Stimulated activated CD4-positive, alpha-beta T cell treated with anti-CD3 and anti-CD28 coated beads, Interleukin-4, amount 100 ng/mL, for 1 hour (primary cell): ENCODE measurements around the gene TLR8.
"Not testable (repeated sequence)": the region's sequence is repeated elsewhere in the genome, so short reads cannot be mapped to it uniquely, and the experiment has no call there.

Experiments
- DNase-seq: peaks from one replicate; pipeline ENCODE4 v3.0.0-alpha.2; 2020

Gene TLR8

DNA sequence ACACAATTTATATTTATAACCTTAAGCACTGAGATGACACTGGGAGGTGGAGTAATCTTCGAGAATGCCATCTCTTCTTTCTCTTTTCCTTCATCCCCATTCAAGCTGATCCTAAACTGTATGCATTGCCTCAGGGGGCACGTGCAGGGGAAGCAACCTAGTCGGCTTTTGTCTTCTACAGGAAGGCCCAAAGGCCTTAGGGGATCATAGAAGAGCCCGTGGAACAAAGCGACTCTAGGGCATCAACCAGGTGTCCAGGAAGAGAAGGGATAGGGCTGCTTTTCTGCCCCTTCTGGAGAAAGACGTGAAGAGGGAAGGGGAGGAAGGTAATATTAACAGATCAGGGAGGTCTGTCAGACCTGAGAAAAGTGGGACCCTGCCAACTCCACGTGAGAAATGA lies 6.9 kb upstream of the TLR8 start:
- DNase-seq: no peak

DNA sequence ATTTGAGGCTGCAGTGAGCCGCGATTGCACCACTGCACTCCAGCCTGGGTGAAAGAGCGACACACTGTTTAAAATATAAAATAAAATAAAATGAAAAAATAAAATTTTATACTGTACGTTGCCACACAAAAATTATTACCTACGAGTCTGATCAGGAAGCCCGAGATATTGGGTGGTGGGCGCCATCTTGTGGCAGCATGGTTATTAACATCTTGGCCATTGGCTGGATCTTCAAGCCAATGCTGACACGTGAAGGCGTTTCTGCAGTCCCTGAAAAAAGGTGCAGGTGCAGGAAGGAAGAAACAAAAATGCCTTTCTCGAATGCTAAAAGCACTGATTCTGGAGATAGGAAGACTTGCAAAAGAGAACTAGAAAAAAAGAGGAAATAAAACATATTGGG lies 4.9 kb upstream of the TLR8 start:
- DNase-seq: peak; percentile 65

DNA sequence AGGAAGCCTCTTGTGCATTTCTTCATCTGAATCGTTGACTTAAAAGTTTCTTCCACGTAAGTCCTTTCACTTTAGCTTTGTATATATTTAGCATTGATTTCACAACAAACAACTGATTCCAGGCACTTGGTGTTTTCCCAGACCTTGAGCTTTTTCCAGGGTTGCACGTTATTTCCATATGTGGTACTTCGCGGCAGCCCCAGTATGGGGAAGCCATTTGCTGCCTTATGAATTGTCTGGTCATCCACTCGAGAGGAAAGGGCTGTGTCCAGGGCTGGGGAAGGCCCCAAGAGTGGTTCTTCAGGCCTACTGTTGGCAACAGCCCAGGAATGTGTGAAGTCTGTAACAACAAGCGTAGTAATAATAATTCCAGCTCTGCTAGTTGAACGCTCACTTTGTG lies 2.8 kb upstream of the TLR8 start:
- no peak for DNase-seq

DNA sequence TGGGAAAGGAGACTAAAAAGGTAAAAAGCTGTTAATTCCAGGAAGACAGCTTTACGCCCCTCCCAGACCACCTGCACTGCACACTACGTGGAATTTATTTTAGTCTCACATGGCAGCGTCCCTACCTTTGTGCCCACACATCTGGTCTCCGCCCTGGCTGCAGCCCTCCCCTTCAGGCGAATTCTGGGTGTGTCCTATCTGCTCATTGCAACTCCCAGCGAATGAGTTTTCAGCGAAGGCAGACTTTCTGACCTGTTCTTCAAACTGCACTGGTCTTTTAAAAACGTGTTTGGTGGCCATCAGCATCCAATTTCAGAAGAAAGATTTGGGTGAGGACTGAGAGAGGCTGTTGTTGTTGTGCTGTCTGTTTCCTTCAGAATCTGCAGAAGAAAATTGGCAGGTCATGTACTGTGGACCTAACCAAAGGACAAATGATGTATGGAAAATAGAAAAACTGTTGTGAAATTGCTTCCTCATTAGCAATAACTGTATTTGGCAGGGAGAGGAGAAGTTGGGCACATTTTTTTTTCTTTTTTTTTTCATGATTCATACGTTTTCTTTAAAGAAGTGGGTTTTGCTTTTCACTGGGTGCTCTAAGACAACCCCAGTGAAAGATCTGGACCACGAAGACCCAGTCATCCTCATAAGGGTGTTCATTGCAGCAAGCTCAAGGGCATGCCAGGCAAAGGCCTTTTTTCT lies 4.2 kb downstream of the TLR8 start:
- no peak for DNase-seq

DNA sequence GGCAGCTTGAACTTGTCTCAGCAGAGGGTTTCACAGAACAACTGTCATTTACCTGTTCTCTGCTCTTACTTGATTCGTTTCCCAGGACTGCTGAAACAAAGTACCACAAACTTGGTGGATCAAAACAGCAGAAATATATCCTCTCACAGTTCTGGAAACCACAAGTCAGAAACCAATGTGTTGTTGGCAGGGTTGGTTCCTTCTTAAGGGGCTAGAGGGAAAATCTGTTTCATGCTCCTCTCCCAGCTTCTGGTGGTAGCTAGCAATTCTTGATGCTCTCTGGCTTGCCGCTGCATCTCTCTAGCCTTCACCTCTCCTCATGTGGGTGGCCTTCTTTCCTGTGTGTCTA lies 4.7 kb downstream of the TLR8 start:
- no peak for DNase-seq

DNA sequence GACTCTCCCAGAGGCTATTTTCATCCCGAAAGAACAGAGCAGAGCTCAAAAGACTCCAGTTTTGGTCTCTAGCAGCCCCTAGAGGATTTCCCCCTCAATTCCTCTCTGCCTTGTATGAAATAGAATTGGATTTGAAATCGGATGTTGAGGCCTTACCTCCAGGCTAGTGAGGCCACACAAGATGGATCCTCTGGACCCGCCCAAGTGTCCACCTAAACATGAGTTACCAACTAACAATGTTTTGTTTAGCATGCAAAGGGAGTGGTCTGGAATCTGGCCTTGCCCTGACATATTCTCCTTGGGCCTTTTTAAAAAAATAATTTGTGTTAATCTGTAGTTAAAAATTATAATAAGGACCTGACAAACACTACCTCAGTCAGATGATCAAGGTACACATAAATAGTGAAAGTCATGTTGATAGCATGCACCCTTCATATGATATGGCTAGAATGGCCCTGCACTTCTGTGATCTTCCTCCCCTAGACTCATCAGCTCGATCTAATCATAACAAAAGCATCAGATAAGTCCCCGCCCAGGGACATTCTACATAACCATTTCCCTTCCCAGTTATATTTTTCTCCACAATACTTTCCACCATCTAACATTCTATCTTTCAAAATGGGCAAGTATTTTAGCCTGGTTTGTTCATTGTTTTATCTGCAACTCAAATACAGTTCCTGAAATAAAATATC lies 6.5 kb downstream of the TLR8 start:
- no peak for DNase-seq

DNA sequence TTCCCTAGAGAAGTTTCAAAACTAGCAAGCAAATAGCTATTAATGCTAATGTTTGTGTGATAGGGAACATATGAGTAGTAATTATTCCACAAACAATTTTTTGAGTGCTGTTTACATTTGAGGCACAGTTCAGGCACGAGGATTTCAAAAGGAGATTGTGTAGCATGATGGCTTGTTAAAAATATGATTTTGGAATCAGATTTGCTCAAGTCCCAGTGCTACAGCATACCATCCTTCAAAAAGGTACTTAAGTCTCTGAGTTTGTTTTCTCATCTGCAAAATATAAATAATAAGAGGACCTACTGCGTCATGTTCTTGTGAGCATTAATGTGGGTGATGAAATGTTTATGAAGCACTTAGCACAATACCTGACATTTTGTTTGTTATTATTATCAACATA lies 11.3 kb downstream of the TLR8 start:
- DNase-seq: no peak

DNA sequence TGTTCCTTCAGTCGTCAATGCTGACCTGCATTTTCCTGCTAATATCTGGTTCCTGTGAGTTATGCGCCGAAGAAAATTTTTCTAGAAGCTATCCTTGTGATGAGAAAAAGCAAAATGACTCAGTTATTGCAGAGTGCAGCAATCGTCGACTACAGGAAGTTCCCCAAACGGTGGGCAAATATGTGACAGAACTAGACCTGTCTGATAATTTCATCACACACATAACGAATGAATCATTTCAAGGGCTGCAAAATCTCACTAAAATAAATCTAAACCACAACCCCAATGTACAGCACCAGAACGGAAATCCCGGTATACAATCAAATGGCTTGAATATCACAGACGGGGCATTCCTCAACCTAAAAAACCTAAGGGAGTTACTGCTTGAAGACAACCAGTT lies 12.6 kb downstream of the TLR8 start:
- no peak for DNase-seq

DNA sequence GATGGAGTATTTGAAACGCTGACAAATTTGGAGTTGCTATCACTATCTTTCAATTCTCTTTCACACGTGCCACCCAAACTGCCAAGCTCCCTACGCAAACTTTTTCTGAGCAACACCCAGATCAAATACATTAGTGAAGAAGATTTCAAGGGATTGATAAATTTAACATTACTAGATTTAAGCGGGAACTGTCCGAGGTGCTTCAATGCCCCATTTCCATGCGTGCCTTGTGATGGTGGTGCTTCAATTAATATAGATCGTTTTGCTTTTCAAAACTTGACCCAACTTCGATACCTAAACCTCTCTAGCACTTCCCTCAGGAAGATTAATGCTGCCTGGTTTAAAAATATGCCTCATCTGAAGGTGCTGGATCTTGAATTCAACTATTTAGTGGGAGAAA lies 13.2 kb downstream of the TLR8 start:
- DNase-seq: no peak

DNA sequence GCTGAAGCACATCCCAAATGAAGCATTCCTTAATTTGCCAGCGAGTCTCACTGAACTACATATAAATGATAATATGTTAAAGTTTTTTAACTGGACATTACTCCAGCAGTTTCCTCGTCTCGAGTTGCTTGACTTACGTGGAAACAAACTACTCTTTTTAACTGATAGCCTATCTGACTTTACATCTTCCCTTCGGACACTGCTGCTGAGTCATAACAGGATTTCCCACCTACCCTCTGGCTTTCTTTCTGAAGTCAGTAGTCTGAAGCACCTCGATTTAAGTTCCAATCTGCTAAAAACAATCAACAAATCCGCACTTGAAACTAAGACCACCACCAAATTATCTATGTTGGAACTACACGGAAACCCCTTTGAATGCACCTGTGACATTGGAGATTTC lies 14.6 kb downstream of the TLR8 start:
- no peak for DNase-seq

DNA sequence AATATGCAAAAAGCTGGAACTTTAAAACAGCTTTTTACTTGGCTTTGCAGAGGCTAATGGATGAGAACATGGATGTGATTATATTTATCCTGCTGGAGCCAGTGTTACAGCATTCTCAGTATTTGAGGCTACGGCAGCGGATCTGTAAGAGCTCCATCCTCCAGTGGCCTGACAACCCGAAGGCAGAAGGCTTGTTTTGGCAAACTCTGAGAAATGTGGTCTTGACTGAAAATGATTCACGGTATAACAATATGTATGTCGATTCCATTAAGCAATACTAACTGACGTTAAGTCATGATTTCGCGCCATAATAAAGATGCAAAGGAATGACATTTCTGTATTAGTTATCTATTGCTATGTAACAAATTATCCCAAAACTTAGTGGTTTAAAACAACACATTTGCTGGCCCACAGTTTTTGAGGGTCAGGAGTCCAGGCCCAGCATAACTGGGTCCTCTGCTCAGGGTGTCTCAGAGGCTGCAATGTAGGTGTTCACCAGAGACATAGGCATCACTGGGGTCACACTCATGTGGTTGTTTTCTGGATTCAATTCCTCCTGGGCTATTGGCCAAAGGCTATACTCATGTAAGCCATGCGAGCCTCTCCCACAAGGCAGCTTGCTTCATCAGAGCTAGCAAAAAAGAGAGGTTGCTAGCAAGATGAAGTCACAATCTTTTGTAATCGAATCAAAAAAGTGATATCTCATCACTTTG lies 15.6 kb downstream of the TLR8 start:
- no peak for DNase-seq

DNA sequence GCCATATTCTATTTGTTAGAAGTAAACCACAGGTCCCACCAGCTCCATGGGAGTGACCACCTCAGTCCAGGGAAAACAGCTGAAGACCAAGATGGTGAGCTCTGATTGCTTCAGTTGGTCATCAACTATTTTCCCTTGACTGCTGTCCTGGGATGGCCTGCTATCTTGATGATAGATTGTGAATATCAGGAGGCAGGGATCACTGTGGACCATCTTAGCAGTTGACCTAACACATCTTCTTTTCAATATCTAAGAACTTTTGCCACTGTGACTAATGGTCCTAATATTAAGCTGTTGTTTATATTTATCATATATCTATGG lies 16.1 kb downstream of the TLR8 start:
- DNase-seq: no peak

DNA sequence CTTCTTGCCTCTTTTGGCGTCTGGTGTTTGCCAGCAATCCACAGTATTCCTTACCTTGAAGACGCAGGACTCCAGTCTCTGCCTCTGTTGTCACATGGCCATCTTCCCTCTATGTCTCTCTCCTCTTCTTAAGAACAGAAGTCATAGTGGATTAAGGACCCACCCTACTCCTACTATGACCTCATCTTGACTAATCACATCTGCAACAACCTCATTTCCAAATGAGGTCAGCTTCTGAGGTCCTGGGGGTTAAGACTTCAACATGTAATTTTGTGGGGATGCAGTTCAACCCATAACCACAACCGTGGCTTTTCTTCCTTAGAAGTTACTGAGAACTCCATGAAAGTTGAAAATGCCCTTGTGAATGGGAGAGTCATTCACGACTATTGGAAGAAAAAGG lies 23.3 kb downstream of the TLR8 start:
- DNase-seq: no peak

DNA sequence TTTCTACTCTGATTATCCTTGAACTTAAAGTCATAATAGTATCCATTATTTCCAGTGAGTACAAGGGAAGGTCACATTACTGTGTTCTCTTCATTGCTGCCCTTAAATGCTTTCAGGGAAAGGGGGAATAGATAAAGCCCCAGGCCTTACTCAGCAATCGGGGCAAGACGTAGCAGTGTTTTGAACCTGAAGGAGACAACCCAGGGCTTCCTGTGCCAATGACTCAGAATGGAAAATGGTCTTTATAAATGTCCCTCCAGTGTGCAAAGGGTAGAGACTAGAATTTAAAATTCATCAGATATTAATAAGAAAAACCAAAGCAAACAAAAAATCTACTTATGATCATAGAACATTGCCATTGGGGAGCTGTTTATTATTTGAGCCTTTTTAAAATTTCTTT lies 23.7 kb downstream of the TLR8 start:
- no peak for DNase-seq

DNA sequence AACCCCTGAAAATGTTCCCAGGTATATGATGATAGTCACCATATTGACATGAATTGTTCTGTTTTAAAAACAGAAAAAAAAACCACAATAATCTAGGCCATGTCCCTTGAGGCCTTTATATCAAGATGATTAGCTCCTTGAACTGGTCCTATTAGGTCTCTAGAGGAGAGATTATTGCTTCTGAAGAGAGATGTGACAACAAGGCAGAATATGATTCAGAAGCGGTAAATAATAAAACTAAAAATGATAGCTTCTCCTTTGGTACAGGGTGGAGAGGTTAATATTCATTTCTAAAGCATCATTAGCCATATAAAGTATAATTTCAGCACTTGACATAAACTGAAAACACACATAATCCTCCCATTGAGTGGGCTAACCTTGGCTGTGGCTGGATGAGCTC lies 25.8 kb downstream of the TLR8 start:
- no peak for DNase-seq

DNA sequence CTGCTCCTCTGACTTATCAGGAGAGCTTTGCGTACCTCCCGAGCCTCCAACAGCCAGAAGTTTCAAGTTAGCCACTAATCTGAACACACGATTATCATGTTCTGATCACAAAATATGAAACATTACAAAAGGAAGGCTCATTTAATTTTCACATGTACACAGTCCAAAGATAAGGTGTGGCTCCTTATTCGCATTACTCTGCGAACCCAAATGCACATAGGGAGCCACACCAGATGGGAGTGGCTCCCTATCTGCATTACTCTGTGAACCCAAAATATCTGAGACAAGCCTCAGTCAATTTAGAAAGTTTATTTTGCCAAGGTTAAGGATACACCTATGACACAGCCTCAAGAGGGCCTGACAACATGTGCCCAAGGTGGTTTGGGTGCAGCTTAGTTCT lies 28.4 kb downstream of the TLR8 start:
- DNase-seq: no peak

DNA sequence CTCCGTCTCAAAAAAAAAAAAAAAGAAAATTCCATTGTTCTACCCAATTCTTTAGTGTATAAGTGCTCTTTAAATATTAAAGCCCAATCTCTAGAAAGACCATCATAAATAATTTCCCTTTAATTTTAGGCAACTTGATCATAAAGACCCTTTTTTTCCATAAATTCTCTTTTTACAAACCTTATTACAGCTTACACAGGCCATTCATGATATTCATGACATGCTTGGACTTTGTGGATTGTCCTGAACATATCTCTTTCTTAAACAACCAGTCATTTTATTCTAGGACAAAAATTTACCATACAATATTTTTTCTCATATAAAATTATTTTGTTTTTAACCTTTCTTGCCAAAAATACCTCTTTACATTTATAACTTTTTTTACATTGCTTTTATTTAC lies 30.5 kb downstream of the TLR8 start:
- no peak for DNase-seq

DNA sequence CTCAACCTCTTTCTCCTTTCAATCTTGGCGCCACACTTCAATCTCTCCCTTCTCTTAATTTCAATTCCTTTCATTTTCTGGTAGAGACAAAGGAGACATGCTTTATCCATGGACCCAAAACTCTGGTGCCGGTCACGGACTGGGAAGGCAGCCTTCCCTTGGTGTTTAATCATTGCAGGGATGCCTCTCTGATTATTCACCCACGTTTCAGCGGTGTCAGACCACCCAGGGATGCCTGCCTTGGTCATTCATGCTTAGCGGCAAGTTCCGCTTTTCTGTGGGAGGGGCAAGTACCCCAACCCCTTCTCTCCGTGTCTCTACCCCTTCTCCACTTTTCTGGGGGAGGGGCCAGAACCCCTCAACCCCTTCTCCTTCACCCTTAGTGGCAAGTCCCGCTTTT lies 34.1 kb downstream of the TLR8 start:
- not testable (repeated sequence) for DNase-seq

DNA sequence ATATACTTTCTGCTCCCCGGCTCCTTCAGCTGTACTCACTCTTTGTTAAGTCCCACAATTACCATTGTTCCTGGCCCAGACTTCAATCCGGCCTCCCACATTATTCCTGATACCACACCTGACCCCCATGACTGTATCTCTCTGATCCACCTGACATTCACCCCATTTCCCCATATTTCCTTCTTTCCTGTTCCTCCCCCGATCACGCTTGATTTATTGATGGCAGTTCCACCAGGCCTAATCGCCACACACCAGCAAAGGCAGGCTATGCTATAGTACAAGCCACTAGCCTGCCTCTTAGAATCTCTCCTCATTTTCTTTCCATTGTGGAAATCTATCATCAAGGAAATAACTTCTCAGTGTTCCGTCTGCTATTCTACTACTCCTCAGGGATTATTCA lies 37.2 kb downstream of the TLR8 start:
- DNase-seq: not testable (repeated sequence)

DNA sequence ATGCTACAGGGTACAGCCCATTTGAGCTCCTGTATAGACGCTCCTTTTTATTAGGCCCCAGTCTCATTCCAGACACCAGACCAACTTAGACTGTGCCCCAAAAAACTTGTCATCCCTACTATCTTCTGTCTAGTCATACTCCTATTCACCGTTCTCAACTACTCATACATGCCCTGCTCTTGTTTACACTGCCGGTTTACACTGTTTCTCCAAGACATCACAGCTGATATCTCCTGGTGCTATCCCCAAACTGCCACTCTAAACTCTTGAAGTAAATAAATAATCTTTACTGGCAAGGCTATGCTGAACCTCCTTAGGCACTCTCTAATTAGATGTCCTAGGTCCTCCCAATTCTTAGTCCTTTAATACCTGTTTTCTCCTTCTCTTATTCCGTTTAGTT lies 38.0 kb downstream of the TLR8 start:
- DNase-seq: not testable (repeated sequence)

DNA sequence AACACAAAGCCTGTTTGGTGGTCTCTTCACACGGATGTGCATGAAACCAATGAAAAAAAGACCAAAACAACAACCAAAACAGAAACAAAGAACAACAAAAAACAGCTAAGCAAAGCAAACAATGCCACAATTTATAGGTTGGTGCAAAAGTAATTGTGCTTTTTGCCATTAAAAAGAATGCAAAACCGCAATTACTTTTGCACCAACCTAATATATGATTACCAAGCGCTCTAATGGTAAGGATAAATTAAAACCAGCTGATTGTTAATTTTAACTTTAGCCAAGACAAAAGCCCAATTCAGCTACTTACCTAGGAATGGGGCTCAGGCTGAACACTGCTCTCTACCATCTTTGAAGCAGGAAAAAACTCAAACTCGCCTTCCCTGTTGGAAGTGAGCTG lies 39.1 kb downstream of the TLR8 start:
- DNase-seq: no peak

DNA sequence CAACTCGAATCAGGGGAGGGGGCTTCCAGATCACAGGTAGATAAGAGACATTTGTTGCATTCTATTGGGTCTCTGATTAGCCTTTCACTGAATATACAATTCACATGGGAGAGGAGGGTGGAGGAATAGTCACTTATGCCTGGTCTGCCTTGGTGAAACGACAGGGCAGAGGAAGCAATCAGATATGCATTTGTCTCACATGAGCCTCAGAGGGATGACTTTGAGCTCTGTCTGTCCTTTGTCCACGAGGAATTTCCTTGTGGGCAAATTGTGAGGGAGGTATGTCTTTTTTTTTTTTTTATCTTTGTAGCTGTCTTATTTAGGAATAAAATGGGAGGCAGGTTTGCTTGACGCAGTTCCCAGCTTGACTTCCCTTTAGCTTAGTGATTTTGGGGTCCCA lies 40.0 kb downstream of the TLR8 start:
- no peak for DNase-seq

DNA sequence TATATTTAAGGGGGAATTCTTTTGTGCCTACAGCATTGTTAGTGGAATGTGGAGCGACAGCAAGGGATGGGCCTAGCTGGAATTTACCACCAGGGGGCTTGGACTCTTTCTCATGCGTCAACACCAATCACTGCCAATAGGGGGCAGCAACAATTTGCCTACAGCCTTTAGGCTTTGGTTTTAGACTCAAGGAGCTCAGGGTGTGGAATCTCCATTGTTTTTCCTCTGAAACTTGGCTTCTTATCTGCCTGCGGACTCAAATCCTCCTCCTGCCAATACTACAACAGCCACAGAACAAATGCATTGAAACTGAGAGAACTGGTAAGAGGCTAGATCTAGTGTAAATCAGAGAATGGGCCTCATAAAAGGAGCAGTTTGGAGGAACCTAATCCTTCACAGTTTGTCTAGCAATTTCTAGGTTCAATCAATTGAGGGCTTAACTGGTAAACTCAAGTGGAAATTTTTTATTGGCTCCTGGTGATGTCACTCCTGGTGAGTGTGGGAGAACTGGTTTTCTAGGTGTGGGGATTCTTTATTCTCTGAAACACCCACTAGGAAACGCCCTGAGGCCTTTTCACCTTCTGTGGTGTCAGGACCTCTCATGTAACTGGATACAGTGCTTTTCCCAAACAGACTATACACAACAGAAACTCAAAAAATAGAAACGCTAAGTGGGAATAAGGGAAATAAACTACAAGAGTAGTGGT lies 40.6 kb downstream of the TLR8 start:
- peak; percentile 59 for DNase-seq
